ENCODE results near the gene NPL.

GRCh38 chr1:182841368-182841988, 51.9 kb downstream of the NPL start:
- TF ChIP-seq CTCF (IDR thresholded peaks at IDR 0.05) (no peak), POLR2A (IDR thresholded peaks at IDR 0.05) (no peak)
